Coronary artery (tissue), 2 donors: ENCODE data around the gene SELENOM.
A peak's percentile ranks its signal among the peaks of the same experiment; 100 is the strongest.

Experiments
- DNase-seq: peaks from one replicate; pipeline ENCODE4 v3.0.0-alpha.2; 2017; ENCODE audit warnings: low spot score
- H3K27ac ChIP-seq, 2 donors: fragments of 200-600 bp; sonication (generic); one replicate each; pipeline ENCODE4 v1.5.1; 2016 to 2019
- H3K4me3 ChIP-seq: fragments of 200-600 bp; sonication (generic); 2 replicates; pipeline ENCODE4 v1.5.1; 2016; ENCODE audit warnings: mild to moderate bottlenecking, moderate library complexity
- CTCF ChIP-seq: fragments of 200-600 bp; sonication (generic); IDR thresholded peaks from one replicate; pipeline ENCODE4 v1.5.1; 2019; ENCODE audit warnings: antibody characterized with exemption

SELENOM gene

GRCh38 chr22:31096657-31097279 lies 10.6 kb downstream of the SELENOM start:
- no peak for DNase-seq
- Histone ChIP-seq H3K4me3 (no peak overlapping the region), H3K27ac (peak overlapping the region; percentile 50 to 73)
- TF ChIP-seq CTCF, result no peak

GRCh38 chr22:31095637-31096249 lies 11.6 kb downstream of the SELENOM start:
- Histone ChIP-seq H3K4me3 (no peak overlapping the region), H3K27ac (peak overlapping the region; percentile 50 to 73)
- no peak for TF ChIP-seq CTCF
- DNase-seq, result no peak

- Histone ChIP-seq H3K27ac (peak overlapping the region; percentile 50 to 73), H3K4me3 (peak overlapping the region; percentile 4)
- TF ChIP-seq CTCF, result no peak
- DNase-seq, result no peak
Observed at GRCh38 chr22:31094741-31095140, 12.6 kb downstream of the SELENOM start.

GRCh38 chr22:31094021-31094551 lies 13.3 kb downstream of the SELENOM start:
- DNase-seq, result peak; percentile 69
- H3K27ac ChIP-seq, result peak overlapping the region; percentile 68 to 98
- TF ChIP-seq CTCF, result no peak
- H3K4me3 ChIP-seq, result peak overlapping the region; percentile 62

GRCh38 chr22:31093086-31093850 lies 14.1 kb downstream of the SELENOM start:
- Histone ChIP-seq H3K27ac (peak overlapping the region; percentile 94 to 98), H3K4me3 (peak overlapping the region; percentile 62)
- DNase-seq, result peak; percentile 89
- no peak for TF ChIP-seq CTCF

GRCh38 chr22:31092161-31092560 lies 15.2 kb downstream of the SELENOM start:
- Histone ChIP-seq H3K27ac (peak overlapping the region; percentile 94 to 98), H3K4me3 (peak overlapping the region; percentile 62)
- TF ChIP-seq CTCF, result no peak
- DNase-seq, result no peak
